ENCODE results near the gene ATP1B3. TPM values are rescaled to one million over a fixed set of nuclear protein-coding genes. Genes with fewer than 3 reads are reported as not detected.
A peak's percentile ranks its signal among the peaks of the same experiment; 100 is the strongest.

Gene ATP1B3
- total and polyA plus RNA-seq, 2 of the 13 experiments (the other 11 are each of a cell fraction or from before 2014, with no cell fraction given): 84.3 to 93.6 TPM

DNA sequence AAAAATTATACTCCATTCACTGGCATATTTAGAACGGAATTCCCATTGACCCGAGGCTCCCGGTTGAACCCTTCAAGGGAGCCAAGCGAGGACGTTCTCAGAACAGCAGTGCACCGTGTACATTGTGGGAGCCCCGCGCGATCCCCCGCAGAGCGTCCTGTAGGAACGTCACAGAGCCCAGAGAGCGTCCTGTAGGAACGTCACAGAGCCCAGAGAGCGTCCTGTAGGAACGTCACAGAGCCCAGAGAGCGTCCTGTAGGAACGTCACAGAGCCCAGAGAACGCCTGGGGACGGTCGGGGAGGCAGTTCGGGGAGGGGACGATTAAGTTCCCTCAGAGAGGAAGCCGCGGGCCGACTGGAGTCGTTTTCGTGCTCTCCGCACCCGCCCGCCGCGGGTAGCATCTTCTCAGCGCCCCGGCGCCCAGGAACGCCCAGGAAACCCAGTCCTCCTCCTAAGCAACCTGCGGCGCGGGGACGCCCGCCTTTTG lies 506 bp upstream of the ATP1B3 start (continued):
- TF ChIP-seq, protein P1, sequence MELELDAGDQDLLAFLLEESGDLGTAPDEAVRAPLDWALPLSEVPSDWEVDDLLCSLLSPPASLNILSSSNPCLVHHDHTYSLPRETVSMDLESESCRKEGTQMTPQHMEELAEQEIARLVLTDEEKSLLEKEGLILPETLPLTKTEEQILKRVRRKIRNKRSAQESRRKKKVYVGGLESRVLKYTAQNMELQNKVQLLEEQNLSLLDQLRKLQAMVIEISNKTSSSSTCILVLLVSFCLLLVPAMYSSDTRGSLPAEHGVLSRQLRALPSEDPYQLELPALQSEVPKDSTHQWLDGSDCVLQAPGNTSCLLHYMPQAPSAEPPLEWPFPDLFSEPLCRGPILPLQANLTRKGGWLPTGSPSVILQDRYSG (CRISPR knock-in tag; IDR thresholded peaks at IDR 0.05): no peak
- TF ChIP-seq KMT2A (CRISPR knock-in tag; IDR thresholded peaks at IDR 0.05) (0 out of 2 replicates have a peak, but pooled peaks have one; percentile 8), RFX3 (CRISPR knock-in tag; IDR thresholded peaks at IDR 0.05) (no peak), KAT2B (IDR thresholded peaks at IDR 0.05; ENCODE audit: borderline replicate concordance, low read depth, low read length) (no peak), ELF3 (CRISPR knock-in tag; IDR thresholded peaks at IDR 0.05) (peak; percentile 2; the same call in 1 of the 2 replicates), YEATS2 (CRISPR knock-in tag; IDR thresholded peaks at IDR 0.05; ENCODE audit: borderline replicate concordance) (no peak), ATF7 (IDR thresholded peaks at IDR 0.05) (no peak), ATF7 (CRISPR knock-in tag; IDR thresholded peaks at IDR 0.05) (no peak), ISX (CRISPR knock-in tag; conservative IDR thresholded peaks at IDR 0.05) (no peak), ZNF768 (CRISPR knock-in tag; IDR thresholded peaks at IDR 0.05) (peak; percentile 36; the same call in 1 of the 2 replicates), TMF1 (CRISPR knock-in tag; IDR thresholded peaks at IDR 0.05; ENCODE audit: low read depth) (no peak), SP1 (IDR thresholded peaks at IDR 0.05) (no peak), SP1 (CRISPR knock-in tag; IDR thresholded peaks at IDR 0.05) (no peak), SOX13 (IDR thresholded peaks at IDR 0.05) (no peak), SOX13 (CRISPR knock-in tag; conservative IDR thresholded peaks at IDR 0.05 in 1 of 2, IDR thresholded peaks at IDR 0.05 in 1 of 2) (no peak), NR2F1 (CRISPR knock-in tag; IDR thresholded peaks at IDR 0.05) (no peak), SMAD1 (CRISPR knock-in tag; IDR thresholded peaks at IDR 0.05; ENCODE audit: borderline replicate concordance, low read depth) (peak; percentile 51; the same call in 1 of the 2 replicates), ZNF333 (CRISPR knock-in tag; IDR thresholded peaks at IDR 0.05; ENCODE audit: borderline replicate concordance) (no peak), GTF2F1 (IDR thresholded peaks at IDR 0.05; ENCODE audit: low read length) (no peak), GATAD2A (CRISPR knock-in tag; IDR thresholded peaks at IDR 0.05) (peak; percentile 24; the same call in 1 of the 2 replicates), XRCC5 (optimal IDR thresholded peaks at IDR 0.05; ENCODE audit: low read length) (no peak), STAT5B (CRISPR knock-in tag; IDR thresholded peaks at IDR 0.05) (no peak), ZBTB8A (CRISPR knock-in tag; IDR thresholded peaks at IDR 0.05; ENCODE audit: borderline replicate concordance, low read depth) (no peak), PAWR (CRISPR knock-in tag; IDR thresholded peaks at IDR 0.05; ENCODE audit: borderline replicate concordance) (peak; percentile 34; the same call in 1 of the 2 replicates), ZNF766 (CRISPR knock-in tag; IDR thresholded peaks at IDR 0.05; ENCODE audit: borderline replicate concordance) (no peak)
- TF ChIP-seq, protein P2, sequence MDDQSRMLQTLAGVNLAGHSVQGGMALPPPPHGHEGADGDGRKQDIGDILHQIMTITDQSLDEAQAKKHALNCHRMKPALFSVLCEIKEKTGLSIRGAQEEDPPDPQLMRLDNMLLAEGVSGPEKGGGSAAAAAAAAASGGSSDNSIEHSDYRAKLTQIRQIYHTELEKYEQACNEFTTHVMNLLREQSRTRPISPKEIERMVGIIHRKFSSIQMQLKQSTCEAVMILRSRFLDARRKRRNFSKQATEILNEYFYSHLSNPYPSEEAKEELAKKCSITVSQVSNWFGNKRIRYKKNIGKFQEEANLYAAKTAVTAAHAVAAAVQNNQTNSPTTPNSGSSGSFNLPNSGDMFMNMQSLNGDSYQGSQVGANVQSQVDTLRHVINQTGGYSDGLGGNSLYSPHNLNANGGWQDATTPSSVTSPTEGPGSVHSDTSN (CRISPR knock-in tag; IDR thresholded peaks at IDR 0.05; ENCODE audit: borderline replicate concordance): no peak
- TF ChIP-seq, protein P3, sequence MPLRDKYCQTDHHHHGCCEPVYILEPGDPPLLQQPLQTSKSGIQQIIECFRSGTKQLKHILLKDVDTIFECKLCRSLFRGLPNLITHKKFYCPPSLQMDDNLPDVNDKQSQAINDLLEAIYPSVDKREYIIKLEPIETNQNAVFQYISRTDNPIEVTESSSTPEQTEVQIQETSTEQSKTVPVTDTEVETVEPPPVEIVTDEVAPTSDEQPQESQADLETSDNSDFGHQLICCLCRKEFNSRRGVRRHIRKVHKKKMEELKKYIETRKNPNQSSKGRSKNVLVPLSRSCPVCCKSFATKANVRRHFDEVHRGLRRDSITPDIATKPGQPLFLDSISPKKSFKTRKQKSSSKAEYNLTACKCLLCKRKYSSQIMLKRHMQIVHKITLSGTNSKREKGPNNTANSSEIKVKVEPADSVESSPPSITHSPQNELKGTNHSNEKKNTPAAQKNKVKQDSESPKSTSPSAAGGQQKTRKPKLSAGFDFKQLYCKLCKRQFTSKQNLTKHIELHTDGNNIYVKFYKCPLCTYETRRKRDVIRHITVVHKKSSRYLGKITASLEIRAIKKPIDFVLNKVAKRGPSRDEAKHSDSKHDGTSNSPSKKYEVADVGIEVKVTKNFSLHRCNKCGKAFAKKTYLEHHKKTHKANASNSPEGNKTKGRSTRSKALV (CRISPR knock-in tag; IDR thresholded peaks at IDR 0.05): no peak
- TF ChIP-seq, protein P4, sequence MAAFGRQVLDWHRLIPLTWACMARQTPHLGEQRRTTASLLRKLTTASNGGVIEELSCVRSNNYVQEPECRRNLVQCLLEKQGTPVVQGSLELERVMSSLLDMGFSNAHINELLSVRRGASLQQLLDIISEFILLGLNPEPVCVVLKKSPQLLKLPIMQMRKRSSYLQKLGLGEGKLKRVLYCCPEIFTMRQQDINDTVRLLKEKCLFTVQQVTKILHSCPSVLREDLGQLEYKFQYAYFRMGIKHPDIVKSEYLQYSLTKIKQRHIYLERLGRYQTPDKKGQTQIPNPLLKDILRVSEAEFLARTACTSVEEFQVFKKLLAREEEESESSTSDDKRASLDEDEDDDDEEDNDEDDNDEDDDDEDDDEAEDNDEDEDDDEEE (CRISPR knock-in tag; IDR thresholded peaks at IDR 0.05): no peak

Measured in HepG2 (cell line).